MM.1S (cell line): Measurements from ENCODE around the gene AP2S1.
"Not testable (repeated sequence)": the region's sequence is repeated elsewhere in the genome, so short reads cannot be mapped to it uniquely, and the experiment has no call there.

Source experiments
- DNase-seq: peaks from one replicate; pipeline ENCODE4 v3.0.0-alpha.2; 2015
- H2AFZ ChIP-seq: fragments of 300-600 bp; sonication (generic); 2 replicates; pipeline ENCODE4 v1.6.0; 2016; ENCODE audit warnings: antibody characterized with exemption, low read length
- H3F3A ChIP-seq: fragments of 300-600 bp; sonication (generic); 2 replicates; pipeline ENCODE4 v1.6.1; 2016; ENCODE audit warnings: mild to moderate bottlenecking, antibody characterized with exemption, low read length, moderate library complexity, mixed read lengths; ENCODE audit not compliant: insufficient read depth
- H3K27ac ChIP-seq: fragments of 300-600 bp; sonication (generic); 2 replicates; pipeline ENCODE4 v1.5.1; 2016; ENCODE audit warnings: mild to moderate bottlenecking, low read length
- H3K27me3 ChIP-seq: fragments of 300-600 bp; sonication (generic); replicated peaks from 2 replicates; pipeline ENCODE4 v1.6.0; 2016; ENCODE audit warnings: low read length; ENCODE audit not compliant: insufficient read depth
- H3K36me3 ChIP-seq: fragments of 300-600 bp; sonication (generic); replicated peaks from 2 replicates; pipeline ENCODE4 v1.6.1; 2016; ENCODE audit warnings: mild to moderate bottlenecking, low read length, mixed read lengths; ENCODE audit not compliant: insufficient read depth
- H3K4me1 ChIP-seq: fragments of 300-600 bp; sonication (generic); 2 replicates; pipeline ENCODE4 v1.6.1; 2016; ENCODE audit warnings: low read length, mixed read lengths
- H3K4me2 ChIP-seq: fragments of 300-600 bp; sonication (generic); 2 replicates; pipeline ENCODE4 v1.6.0; 2016; ENCODE audit warnings: low read depth, low read length
- H3K4me3 ChIP-seq: fragments of 300-600 bp; sonication (generic); 2 replicates; pipeline ENCODE4 v1.5.1; 2016; ENCODE audit warnings: low read length, mixed read lengths
- H3K79me2 ChIP-seq: fragments of 300-600 bp; sonication (generic); 2 replicates; pipeline ENCODE4 v1.6.1; 2016; ENCODE audit warnings: mixed run types, low read length, mixed read lengths
- H3K9ac ChIP-seq: fragments of 300-600 bp; sonication (generic); 2 replicates; pipeline ENCODE4 v1.6.1; 2016; ENCODE audit warnings: low read length, mixed read lengths
- H3K9me2 ChIP-seq: fragments of 300-600 bp; sonication (generic); replicated peaks from 2 replicates; pipeline ENCODE4 v1.6.1; 2016; ENCODE audit warnings: mild to moderate bottlenecking, low read length, mixed read lengths; ENCODE audit not compliant: insufficient read depth
- H3K9me3 ChIP-seq: fragments of 300-600 bp; sonication (generic); replicated peaks from 2 replicates; pipeline ENCODE4 v1.6.1; 2016; ENCODE audit warnings: mild to moderate bottlenecking, low read length, mixed read lengths; ENCODE audit not compliant: insufficient read depth
- H4K20me1 ChIP-seq: fragments of 300-600 bp; sonication (generic); 2 replicates; pipeline ENCODE4 v1.6.1; 2016; ENCODE audit warnings: mild to moderate bottlenecking, low read length, moderate library complexity, mixed read lengths; ENCODE audit not compliant: insufficient read depth
- EZH2 ChIP-seq: fragments of 300-600 bp; sonication (generic); optimal IDR thresholded peaks from 2 replicates; pipeline ENCODE3; 2017; ENCODE audit warnings: low read depth, mild to moderate bottlenecking, antibody characterized with exemption, low read length, mixed read lengths
- EZH2phosphoT487 ChIP-seq: fragments of 300-600 bp; sonication (generic); IDR thresholded peaks from 2 replicates; pipeline ENCODE4 v1.6.1; 2018; ENCODE audit warnings: antibody characterized with exemption, low read length
- TF ChIP-seq, protein P1 (sequence below): fragments of 300-600 bp; sonication (generic); IDR thresholded peaks from 2 replicates; pipeline ENCODE4 v1.5.1; 2016; ENCODE audit warnings: antibody characterized with exemption, low read length, mixed read lengths

The AP2S1 gene

DNA sequence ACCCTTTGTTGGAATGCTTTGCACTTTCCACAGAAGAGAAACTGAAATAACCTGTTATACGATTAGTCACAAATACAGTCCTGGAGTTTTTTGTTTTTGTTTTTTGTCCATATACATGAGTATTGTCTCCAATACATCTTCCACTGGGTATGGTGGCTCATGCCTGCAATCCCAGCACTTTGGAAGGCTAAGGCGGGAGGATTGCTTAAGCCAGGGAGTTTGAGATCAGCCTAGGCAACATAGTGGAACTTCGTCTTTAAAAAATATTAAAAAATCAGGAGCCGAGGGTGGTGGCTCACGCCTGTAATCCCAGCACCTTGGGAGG lies 25.0 kb downstream of the AP2S1 start:
- no peak overlapping the region for H3K27ac ChIP-seq
- no peaks in the 10 kb centered on the region for H3F3A ChIP-seq
- no peak for DNase-seq
- no peaks in the 10 kb centered on the region for H4K20me1 ChIP-seq
- no peak overlapping the region for H3K4me3 ChIP-seq
- no peak overlapping the region for H2AFZ ChIP-seq
- no peaks in the 10 kb centered on the region for H3K27me3 ChIP-seq
- H3K9me3 ChIP-seq: no peaks in the 10 kb centered on the region
- H3K9ac ChIP-seq: no peak overlapping the region
- no peak overlapping the region for H3K4me2 ChIP-seq
- H3K79me2 ChIP-seq: no peaks in the 10 kb centered on the region
- no peaks in the 10 kb centered on the region for H3K4me1 ChIP-seq
- no peaks in the 10 kb centered on the region for H3K9me2 ChIP-seq
- no peak for TF ChIP-seq EZH2
- TF ChIP-seq EZH2phosphoT487: no peak
- TF ChIP-seq, protein P1, sequence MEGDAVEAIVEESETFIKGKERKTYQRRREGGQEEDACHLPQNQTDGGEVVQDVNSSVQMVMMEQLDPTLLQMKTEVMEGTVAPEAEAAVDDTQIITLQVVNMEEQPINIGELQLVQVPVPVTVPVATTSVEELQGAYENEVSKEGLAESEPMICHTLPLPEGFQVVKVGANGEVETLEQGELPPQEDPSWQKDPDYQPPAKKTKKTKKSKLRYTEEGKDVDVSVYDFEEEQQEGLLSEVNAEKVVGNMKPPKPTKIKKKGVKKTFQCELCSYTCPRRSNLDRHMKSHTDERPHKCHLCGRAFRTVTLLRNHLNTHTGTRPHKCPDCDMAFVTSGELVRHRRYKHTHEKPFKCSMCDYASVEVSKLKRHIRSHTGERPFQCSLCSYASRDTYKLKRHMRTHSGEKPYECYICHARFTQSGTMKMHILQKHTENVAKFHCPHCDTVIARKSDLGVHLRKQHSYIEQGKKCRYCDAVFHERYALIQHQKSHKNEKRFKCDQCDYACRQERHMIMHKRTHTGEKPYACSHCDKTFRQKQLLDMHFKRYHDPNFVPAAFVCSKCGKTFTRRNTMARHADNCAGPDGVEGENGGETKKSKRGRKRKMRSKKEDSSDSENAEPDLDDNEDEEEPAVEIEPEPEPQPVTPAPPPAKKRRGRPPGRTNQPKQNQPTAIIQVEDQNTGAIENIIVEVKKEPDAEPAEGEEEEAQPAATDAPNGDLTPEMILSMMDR: no peak
- no peaks in the 10 kb centered on the region for H3K36me3 ChIP-seq

DNA sequence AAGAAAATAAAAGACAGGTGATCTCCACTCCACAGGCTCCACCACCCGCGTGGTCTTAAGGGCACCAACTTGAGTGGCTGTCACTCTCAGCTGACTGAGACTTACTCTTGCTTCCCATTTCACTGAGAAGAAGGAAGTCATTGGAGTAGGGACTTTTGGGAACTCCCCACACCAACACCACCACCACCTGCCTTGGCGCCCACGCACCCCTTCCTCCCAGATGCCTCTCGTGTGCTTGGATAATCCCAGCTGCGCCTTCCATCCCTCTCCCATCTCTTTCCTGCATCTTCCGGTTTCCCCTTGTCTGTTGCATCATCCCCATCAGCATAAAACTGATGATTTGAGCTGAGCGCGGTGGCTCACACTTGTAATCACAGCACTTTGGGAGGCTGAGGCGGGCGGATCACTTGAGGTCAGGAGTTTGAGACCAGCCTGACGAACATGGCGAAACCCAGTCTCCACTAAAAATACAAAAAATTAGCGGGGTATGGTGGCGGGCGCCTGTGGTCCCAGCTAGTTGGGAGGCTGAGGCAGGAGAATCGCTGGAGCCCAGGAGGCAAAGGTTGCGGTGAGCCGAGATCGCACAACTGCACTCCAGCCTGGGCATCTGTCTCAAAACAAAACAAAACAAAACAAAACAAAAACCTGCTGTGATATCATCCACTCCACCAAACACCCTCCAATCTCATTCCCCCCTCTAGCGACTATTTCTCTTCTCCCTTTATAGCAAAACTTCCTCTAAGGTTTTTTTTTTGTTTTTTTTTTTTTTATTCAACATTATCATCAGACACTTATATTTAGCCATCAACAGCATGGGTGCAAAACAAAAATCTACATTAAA lies 25.5 kb downstream of the AP2S1 start:
- Histone ChIP-seq H2AFZ (no peak overlapping the region), H3K4me2 (no peak overlapping the region), H3K27ac (no peak overlapping the region)

GRCh38 chr19:46823049-46823448 lies 27.6 kb downstream of the AP2S1 start:
- Histone ChIP-seq H3K9me3 (no peaks in the 10 kb centered on the region), H3K27me3 (no peaks in the 10 kb centered on the region), H3K9me2 (no peaks in the 10 kb centered on the region), H3K36me3 (no peaks in the 10 kb centered on the region), H3K79me2 (no peaks in the 10 kb centered on the region), H2AFZ (no peak overlapping the region), H3K4me3 (no peak overlapping the region), H3K9ac (no peak overlapping the region), H3K27ac (no peak overlapping the region), H3K4me1 (no peaks in the 10 kb centered on the region), H3K4me2 (no peak overlapping the region), H4K20me1 (no peaks in the 10 kb centered on the region), H3F3A (no peaks in the 10 kb centered on the region)
- no peak for DNase-seq
- TF ChIP-seq, protein P1: no peak
- TF ChIP-seq EZH2phosphoT487 (no peak), EZH2 (no peak)

More for the DNA sequence above, 25.5 kb downstream of the AP2S1 start:
- Histone ChIP-seq H3K9ac (no peak overlapping the region), H3K9me3 (no peaks in the 10 kb centered on the region), H3K9me2 (no peaks in the 10 kb centered on the region), H3K4me3 (no peak overlapping the region), H3K79me2 (no peaks in the 10 kb centered on the region), H3K4me1 (no peaks in the 10 kb centered on the region), H4K20me1 (no peaks in the 10 kb centered on the region), H3K27me3 (no peaks in the 10 kb centered on the region), H3F3A (no peaks in the 10 kb centered on the region), H3K36me3 (no peaks in the 10 kb centered on the region)
- DNase-seq: no peak
- TF ChIP-seq EZH2phosphoT487: no peak
- TF ChIP-seq, protein P1: no peak
- no peak for TF ChIP-seq EZH2

DNA sequence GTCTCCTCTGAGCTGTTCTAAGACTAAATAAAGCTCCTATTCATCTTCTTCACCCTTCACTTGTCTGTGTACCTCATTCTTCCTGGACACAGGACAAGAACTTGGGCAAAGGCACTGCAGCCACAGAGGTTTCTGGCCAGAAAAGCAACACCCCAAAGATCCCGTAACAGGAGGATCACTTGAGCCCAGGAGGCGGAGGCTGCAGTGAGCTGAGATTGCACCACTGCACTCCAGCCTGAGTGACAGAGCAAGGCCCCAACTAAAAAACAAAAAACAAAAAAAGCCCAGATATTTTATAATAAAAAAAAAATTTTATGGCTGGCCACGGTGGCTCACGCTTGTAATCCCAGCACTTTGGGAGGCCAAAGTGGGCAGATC lies 28.2 kb downstream of the AP2S1 start:
- H3K4me1 ChIP-seq, H3K27ac ChIP-seq, H3K9me3 ChIP-seq, DNase-seq, H2AFZ ChIP-seq, H3K79me2 ChIP-seq, H3F3A ChIP-seq, H3K9ac ChIP-seq, H3K36me3 ChIP-seq, H3K27me3 ChIP-seq, H4K20me1 ChIP-seq, H3K4me2 ChIP-seq, H3K9me2 ChIP-seq, H3K4me3 ChIP-seq: not testable (repeated sequence)
